D721Med (cell line): Measurements from ENCODE around the gene CCNK.

ENCODE experiments used
- DNase-seq: peaks from one replicate; pipeline ENCODE4 v3.0.0; 2011; ENCODE audit warnings: low spot score; ENCODE audit not compliant: insufficient read length
- FAIRE-seq: peaks from 2 replicates; lab custom pipeline; 2011; peaks lifted over from hg19 to GRCh38; lab: Jason Lieb, UNC
- TF ChIP-seq, protein P1 (sequence below): IDR thresholded peaks from 2 replicates; pipeline ENCODE4 v1.5.1; 2012; ENCODE audit warnings: mild to moderate bottlenecking, control low read depth; ENCODE audit not compliant: insufficient read depth; ENCODE audit errors: missing control alignments

Gene CCNK

DNA sequence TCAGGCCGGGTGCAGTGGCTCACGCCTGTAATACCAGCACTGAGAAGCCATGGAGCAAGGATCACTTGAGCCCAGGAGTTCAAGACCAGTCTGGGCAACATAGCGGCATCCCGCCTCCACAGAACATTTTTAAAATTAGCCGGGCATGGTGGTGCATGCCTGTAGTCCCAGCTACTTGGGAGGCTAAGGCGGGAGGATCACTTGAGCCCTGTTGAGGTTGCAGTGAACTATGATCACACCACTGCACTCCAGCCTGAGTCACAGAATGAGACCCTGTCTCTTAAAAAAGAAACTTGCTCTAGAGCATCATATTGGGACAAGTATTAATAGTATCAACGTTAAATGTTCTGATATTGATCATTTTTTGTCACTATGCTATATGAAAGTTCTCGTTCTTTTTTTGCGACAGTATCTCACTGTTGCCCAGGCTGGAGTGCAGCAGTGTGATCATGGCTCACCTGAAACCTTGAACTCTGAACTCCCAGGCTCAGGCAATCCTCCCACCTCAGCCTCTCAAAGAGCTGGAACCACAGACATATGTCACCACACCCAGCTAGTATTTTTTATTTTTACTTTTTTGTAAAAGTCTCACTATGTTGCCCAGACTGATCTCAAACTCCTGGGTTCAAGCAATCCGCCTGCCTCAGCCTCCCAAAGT lies 75.1 kb downstream of the CCNK start:
- FAIRE-seq = no peak
- no peak for DNase-seq
- TF ChIP-seq, protein P1, sequence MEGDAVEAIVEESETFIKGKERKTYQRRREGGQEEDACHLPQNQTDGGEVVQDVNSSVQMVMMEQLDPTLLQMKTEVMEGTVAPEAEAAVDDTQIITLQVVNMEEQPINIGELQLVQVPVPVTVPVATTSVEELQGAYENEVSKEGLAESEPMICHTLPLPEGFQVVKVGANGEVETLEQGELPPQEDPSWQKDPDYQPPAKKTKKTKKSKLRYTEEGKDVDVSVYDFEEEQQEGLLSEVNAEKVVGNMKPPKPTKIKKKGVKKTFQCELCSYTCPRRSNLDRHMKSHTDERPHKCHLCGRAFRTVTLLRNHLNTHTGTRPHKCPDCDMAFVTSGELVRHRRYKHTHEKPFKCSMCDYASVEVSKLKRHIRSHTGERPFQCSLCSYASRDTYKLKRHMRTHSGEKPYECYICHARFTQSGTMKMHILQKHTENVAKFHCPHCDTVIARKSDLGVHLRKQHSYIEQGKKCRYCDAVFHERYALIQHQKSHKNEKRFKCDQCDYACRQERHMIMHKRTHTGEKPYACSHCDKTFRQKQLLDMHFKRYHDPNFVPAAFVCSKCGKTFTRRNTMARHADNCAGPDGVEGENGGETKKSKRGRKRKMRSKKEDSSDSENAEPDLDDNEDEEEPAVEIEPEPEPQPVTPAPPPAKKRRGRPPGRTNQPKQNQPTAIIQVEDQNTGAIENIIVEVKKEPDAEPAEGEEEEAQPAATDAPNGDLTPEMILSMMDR = no peak

DNA sequence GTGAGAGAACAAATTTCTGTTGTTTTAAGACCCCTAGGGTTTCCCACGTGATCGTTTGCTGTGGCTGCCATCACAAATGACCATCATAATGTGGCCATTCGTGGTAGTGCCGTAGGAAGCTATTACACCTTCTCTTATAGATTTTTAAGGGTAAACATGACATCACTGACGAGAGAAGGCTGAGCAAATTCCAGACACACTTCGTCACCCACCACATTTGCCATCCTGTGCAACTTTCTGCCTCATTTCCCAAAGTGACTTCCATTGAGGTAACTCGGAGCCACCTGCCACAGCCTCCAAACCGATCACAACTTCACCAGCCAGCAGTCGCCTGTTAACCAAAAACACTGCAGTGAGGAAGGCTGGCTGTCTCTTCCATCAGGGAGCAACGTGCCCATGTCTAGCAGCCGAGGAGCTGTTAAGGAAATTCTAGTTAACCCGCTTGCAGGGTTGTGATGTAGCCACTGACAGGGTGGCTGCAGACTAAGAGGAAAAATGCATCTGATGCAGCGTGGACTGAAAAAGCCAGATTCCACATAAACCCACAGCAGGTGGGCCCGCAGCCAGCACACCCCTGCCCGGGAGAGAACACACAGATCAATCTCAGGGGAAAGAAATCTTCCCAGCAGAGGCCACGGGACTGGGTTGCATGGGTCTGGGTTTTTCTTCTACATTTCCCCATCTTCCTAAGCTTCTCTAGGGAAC lies 78.2 kb downstream of the CCNK start:
- FAIRE-seq = no peak
- TF ChIP-seq, protein P1 = no peak

DNA sequence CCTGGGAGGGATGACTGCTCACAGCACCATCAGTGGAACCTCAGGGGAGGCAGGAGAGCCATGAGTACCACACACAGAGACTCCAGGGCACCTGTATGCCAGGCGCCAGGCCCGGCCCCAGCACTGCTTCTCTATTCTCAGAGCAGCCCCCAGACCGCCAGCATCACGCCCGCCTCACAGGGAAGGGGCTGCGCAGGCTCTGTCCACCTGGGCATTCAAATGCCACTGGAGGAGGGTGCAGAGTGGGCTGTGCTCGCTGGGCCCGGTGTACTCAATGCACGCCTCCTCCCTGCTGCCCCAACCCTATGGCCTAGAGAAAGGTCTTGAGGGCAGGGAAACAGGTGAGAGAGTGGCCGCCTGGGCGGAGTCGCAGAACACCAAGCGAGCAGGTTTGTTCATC lies 79.2 kb downstream of the CCNK start:
- TF ChIP-seq, protein P1 = no peak
- no peak for DNase-seq
- no peak for FAIRE-seq

More for the DNA sequence above, 78.2 kb downstream of the CCNK start:
- no peak for DNase-seq

DNA sequence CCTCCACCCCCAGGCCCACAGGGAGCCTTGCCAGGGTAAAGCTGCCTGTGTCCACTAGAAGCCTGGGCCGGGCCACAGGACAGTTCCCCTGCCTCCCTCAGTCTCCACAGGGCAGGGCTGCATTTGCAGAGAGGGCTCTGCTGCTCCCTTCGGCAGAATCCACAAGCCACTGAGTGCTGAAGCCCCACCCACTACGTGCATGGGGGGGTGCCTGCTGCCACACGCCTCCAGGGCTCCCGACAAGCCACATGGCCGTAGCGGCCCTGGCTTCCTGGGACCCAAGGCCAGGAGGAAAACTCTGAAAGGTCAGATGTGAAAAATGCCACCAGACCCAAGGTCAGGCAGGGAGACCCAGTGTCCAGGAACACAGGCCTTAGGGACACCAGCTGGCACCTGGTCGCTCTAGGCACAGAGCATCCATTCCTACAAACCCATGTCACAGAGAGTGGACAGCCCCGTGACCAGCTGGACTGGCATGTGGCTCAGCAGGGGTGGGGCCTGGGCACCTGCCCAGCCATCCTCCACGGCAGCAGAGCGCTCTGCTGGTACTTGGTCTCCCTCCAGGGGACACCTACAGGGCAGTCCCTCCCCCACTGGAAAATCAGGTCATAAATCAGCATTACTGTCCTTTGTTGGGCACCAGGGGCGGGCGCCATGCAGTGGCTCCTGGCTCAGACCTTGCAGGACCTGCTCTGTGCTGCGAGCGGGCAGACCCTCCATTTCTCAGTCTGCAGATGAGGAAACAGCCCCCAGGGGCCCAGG lies 79.9 kb downstream of the CCNK start:
- FAIRE-seq = no peak
- TF ChIP-seq, protein P1 = no peak
- no peak for DNase-seq

DNA sequence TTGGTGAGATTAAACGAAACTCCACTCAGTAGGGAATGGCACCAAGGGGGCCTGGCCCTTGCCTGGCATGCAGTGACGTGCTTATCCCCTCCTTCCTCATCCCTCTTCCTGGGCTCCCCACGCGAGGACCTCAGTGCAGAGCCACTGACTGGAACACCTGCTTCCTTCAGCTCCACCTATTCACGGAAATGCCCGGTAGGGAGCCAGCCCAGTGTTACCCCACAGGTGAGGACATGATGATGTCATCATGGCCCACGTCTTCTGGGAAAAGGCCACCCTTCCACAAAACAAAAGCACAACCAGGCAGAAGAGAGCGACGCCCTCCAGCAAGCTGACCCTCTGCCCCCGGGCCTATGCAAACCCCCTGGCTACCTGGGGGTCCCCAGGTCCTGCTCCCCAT lies 80.7 kb downstream of the CCNK start:
- DNase-seq (no peak), FAIRE-seq (no peak)

More for the DNA sequence above, 80.7 kb downstream of the CCNK start:
- TF ChIP-seq, protein P1 = no peak
